HEK293T (cell line): Measurements from ENCODE around the gene DCP2.

Experiments used
- ARNT ChIP-seq: fragments of 450-650 bp; IDR thresholded peaks from 2 replicates; pipeline ENCODE4 v1.6.1; 2017; ENCODE audit warnings: mild to moderate bottlenecking
- BHLHE40 ChIP-seq: fragments of 450-650 bp; IDR thresholded peaks from 2 replicates; pipeline ENCODE4 v1.6.1; 2016; ENCODE audit warnings: mild to moderate bottlenecking, moderate library complexity, borderline replicate concordance
- ELF4 ChIP-seq: fragments of 450-650 bp; IDR thresholded peaks from 2 replicates; pipeline ENCODE4 v1.6.1; 2017; ENCODE audit warnings: antibody characterized with exemption
- FOXA1 ChIP-seq: fragments of 450-650 bp; IDR thresholded peaks from 2 replicates; pipeline ENCODE4 v1.6.1; 2016; ENCODE audit warnings: mild to moderate bottlenecking
- FOXK2 ChIP-seq: fragments of 450-650 bp; IDR thresholded peaks from 2 replicates; pipeline ENCODE4 v1.6.1; 2016; ENCODE audit warnings: mild to moderate bottlenecking
- FOXM1 ChIP-seq: fragments of 450-650 bp; IDR thresholded peaks from 2 replicates; pipeline ENCODE4 v1.6.1; 2017; ENCODE audit warnings: mild to moderate bottlenecking, borderline replicate concordance
- NFRKB ChIP-seq: fragments of 450-650 bp; IDR thresholded peaks from 2 replicates; pipeline ENCODE4 v1.6.1; 2016; ENCODE audit warnings: mild to moderate bottlenecking, moderate library complexity
- SUZ12 ChIP-seq: fragments of 450-650 bp; IDR thresholded peaks from 2 replicates; pipeline ENCODE4 v1.6.1; 2016; ENCODE audit warnings: mild to moderate bottlenecking
- ZNF384 ChIP-seq: fragments of 450-650 bp; IDR thresholded peaks from 2 replicates; pipeline ENCODE4 v1.6.1; 2016
- TF ChIP-seq, protein P1 (sequence below): fragments of 450-650 bp; IDR thresholded peaks from 2 replicates; pipeline ENCODE4 v1.6.1; 2016

DNA sequence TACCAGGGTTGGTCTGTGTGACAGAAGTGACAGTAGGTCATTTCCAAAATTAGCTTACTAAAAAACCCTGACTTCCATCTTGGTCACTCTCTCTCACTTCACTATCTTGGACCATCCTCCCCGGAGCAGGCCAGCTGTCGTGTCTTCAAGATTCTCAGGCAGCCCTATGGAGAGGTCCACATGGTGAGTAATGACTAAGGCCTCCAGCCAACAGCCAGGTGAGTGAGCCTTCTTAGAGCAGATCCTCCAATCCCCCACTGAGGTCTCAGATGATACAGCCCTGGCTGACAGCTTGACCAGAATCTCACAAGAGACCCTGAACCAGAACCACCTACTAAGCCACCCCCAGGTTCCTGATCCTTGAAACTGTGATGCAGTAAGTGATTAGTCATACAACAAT, 92.0 kb downstream of the DCP2 start:
- TF ChIP-seq FOXA1 (no peak), ELF4 (no peak), SUZ12 (no peak), FOXM1 (no peak), BHLHE40 (no peak), FOXK2 (no peak), ARNT (no peak), ZNF384 (no peak), NFRKB (no peak)
- TF ChIP-seq, protein P1, sequence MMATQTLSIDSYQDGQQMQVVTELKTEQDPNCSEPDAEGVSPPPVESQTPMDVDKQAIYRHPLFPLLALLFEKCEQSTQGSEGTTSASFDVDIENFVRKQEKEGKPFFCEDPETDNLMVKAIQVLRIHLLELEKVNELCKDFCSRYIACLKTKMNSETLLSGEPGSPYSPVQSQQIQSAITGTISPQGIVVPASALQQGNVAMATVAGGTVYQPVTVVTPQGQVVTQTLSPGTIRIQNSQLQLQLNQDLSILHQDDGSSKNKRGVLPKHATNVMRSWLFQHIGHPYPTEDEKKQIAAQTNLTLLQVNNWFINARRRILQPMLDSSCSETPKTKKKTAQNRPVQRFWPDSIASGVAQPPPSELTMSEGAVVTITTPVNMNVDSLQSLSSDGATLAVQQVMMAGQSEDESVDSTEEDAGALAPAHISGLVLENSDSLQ = no peak
